Cardiac muscle cell (in vitro differentiated cells and primary cell): ENCODE results near the gene POU2AF3. TPM values are rescaled to one million over a fixed set of nuclear protein-coding genes. Genes with fewer than 3 reads are reported as not detected.

ENCODE experiments used
- DNase-seq, 2 donors: peaks; one replicate each; pipeline versions ENCODE4 v3.0.0 to v3.0.0-alpha.2; 2010 to 2017; ENCODE audit warnings: low read depth in 1 of 2, low spot score in 1 of 2
- H3K27ac ChIP-seq: fragments of 200-600 bp; sonication (generic); 2 replicates; pipeline ENCODE4 v1.5.1; 2016
- H3K27me3 ChIP-seq: fragments of 200-600 bp; sonication (generic); 2 replicates; pipeline ENCODE4 v1.6.0; 2016; ENCODE audit warnings: control low read depth
- H3K36me3 ChIP-seq: fragments of 200-600 bp; sonication (generic); 2 replicates; pipeline ENCODE4 v1.5.1; 2016; ENCODE audit warnings: control low read depth
- H3K4me1 ChIP-seq: fragments of 200-600 bp; sonication (generic); 2 replicates; pipeline ENCODE4 v1.8.1; 2017; ENCODE audit warnings: low read depth, mild to moderate bottlenecking, mixed run types
- H3K4me3 ChIP-seq: fragments of 200-600 bp; sonication (generic); 2 replicates; pipeline ENCODE4 v1.5.1; 2016; ENCODE audit warnings: mild to moderate bottlenecking
- H3K9me3 ChIP-seq: fragments of 200-600 bp; sonication (generic); 2 replicates; pipeline ENCODE4 v1.5.1; 2017; ENCODE audit warnings: low read depth, mild to moderate bottlenecking, control low read depth
- polyA plus RNA-seq: library from polyadenylated mRNA; unstranded; fragments of >200 nt; fragmentation: Nextera tagmentation; extraction: Ambion mirVana; gene quantifications from 2 replicates; pipeline ENCODE4 v1.2.1, GENCODE V29; 2016
- total RNA-seq: library from RNA; depleted of rRNA; stranded (reverse); fragments of >200 nt; gene quantifications from 2 replicates; pipeline ENCODE4 v1.2.3, GENCODE V29; 2016
- TF ChIP-seq, protein P1 (sequence below): IDR thresholded peaks from 2 replicates; pipeline ENCODE4 v1.5.1; 2012; ENCODE audit warnings: low read depth, mild to moderate bottlenecking, low read length

Gene POU2AF3, protein sequence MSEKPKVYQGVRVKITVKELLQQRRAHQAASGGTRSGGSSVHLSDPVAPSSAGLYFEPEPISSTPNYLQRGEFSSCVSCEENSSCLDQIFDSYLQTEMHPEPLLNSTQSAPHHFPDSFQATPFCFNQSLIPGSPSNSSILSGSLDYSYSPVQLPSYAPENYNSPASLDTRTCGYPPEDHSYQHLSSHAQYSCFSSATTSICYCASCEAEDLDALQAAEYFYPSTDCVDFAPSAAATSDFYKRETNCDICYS
- total RNA-seq (0.36 TPM in 1 of 2 replicates, not detected in the other), polyA plus RNA-seq (0.83 and 1.2 TPM in 2 replicates)

DNA sequence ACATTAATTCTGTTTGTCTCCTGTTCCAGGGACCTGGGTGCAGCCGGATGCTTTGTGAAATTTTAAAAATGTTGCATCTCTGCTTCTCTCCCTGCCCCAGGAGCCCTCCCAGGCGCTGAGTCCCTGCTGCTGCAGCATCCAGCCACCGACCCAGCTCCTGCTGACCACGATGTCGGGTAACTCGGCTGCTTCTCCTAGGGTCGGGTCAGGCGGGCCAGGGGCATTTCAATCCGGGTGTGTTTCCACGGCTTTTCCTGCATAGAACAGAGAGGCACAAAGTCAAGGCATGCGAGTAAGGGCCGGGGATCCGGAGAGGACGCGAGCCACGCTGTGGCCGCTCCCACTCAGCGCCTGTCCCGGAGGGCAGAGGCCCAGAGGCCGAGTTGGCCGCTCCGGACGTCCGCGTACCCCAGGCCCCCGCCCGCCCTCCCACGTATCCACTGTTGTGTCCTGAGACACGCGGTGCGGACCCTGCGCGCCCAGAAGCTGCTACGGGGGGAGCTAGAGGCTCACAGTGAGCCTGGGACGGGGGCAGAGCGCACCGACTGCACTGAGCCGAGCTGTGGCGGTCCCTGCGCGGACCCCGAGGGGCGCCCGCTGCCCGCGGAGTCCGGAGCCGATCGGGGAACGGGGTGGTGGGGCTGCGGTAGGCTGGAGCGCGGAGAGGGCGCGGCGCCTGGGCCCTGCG, at the start of gene POU2AF3:
POU2AF3 (plus strand) TSS at position 134 of the 688 bp plus-strand sequence; CDS start at position 170, 36 bp downstream.
- Histone ChIP-seq H3K4me3 (peak within 1 kb of the TSS; percentile 54), H3K36me3 (no peaks in the 10 kb centered on the region), H3K4me1 (no peaks in the 10 kb centered on the region), H3K27me3 (peaks cover 55% of the 10 kb centered on the region), H3K27ac (no peak within 1 kb of the TSS), H3K9me3 (no peaks in the 10 kb centered on the region)
- TF ChIP-seq, protein P1, sequence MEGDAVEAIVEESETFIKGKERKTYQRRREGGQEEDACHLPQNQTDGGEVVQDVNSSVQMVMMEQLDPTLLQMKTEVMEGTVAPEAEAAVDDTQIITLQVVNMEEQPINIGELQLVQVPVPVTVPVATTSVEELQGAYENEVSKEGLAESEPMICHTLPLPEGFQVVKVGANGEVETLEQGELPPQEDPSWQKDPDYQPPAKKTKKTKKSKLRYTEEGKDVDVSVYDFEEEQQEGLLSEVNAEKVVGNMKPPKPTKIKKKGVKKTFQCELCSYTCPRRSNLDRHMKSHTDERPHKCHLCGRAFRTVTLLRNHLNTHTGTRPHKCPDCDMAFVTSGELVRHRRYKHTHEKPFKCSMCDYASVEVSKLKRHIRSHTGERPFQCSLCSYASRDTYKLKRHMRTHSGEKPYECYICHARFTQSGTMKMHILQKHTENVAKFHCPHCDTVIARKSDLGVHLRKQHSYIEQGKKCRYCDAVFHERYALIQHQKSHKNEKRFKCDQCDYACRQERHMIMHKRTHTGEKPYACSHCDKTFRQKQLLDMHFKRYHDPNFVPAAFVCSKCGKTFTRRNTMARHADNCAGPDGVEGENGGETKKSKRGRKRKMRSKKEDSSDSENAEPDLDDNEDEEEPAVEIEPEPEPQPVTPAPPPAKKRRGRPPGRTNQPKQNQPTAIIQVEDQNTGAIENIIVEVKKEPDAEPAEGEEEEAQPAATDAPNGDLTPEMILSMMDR: no peak
- DNase-seq: peak in 1 of 2 donors; percentile 3

DNA sequence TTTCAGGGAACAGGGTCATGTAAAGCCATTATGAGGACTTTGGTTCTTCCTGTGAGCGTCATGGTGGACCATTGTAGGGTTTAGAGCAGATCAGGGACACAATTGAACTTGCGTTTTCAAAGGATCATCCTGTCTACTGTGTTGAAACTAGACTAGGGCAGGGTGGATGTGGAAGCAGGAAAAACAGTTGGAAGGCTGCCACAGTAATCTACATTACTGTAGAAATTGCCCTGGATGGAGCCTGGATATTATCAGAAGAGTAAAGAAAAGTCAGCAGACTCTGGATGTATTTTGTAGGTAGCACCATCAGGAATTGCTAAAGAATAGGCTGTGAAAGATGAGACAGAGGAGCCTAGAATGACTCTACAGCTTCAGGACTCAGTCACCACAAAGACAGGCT, 47.4 kb upstream of the POU2AF3 start:
- Histone ChIP-seq H3K4me1 (no peaks in the 10 kb centered on the region), H3K4me3 (no peak overlapping the region), H3K36me3 (no peaks in the 10 kb centered on the region), H3K27ac (no peak overlapping the region), H3K27me3 (no peaks in the 10 kb centered on the region), H3K9me3 (no peaks in the 10 kb centered on the region)
- TF ChIP-seq, protein P1: no peak
- peak in 1 of 2 donors; percentile 33 for DNase-seq

DNA sequence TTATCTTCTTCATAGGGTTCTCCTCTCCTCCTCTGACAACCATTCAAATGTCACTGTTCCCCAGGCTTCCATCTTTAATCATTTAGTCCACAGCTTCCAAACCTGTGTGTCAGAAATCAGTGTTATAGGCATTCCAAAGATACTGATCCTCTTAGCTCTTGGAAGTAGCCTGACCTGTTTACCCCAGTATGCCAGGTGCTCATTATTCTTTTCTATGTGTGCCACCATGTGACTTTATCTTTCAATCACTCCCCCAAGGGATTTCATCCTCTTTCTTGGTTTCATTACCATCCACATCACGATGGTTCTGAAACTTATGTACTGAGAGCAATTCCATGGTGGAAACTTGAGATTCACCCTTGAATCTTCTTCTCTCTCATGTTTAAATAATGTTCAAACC, 45.2 kb upstream of the POU2AF3 start:
- Histone ChIP-seq H3K9me3 (no peaks in the 10 kb centered on the region), H3K27me3 (no peaks in the 10 kb centered on the region), H3K4me3 (no peak overlapping the region), H3K36me3 (no peaks in the 10 kb centered on the region), H3K4me1 (peaks cover under 1% of the 10 kb centered on the region), H3K27ac (no peak overlapping the region)
- no peak for DNase-seq
- TF ChIP-seq, protein P1: no peak

DNA sequence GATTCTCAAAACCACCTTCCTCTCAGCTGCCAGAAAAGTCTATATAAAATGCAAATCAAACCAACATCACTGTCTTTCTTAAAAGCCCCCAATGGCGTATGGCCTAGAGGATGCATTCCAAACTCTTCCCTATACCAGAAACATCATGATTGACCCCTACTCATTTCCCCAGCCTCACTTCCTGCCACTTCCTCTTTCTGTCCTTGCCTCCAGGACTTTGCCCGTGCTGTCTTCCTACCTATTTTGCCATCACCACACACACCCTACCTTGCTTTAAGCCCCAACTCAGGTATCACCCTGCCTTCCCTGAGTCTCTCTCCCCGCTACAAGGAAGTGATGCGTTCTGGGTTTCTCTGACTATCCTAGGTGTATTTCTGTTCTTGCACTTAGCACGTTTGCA, 44.7 kb upstream of the POU2AF3 start:
- H3K27ac ChIP-seq: no peak overlapping the region
- DNase-seq: no peak
- no peak overlapping the region for H3K4me3 ChIP-seq
- H3K9me3 ChIP-seq: no peaks in the 10 kb centered on the region
- no peaks in the 10 kb centered on the region for H3K27me3 ChIP-seq
- no peaks in the 10 kb centered on the region for H3K36me3 ChIP-seq
- TF ChIP-seq, protein P1: no peak
- peaks cover 6% of the 10 kb centered on the region for H3K4me1 ChIP-seq

DNA sequence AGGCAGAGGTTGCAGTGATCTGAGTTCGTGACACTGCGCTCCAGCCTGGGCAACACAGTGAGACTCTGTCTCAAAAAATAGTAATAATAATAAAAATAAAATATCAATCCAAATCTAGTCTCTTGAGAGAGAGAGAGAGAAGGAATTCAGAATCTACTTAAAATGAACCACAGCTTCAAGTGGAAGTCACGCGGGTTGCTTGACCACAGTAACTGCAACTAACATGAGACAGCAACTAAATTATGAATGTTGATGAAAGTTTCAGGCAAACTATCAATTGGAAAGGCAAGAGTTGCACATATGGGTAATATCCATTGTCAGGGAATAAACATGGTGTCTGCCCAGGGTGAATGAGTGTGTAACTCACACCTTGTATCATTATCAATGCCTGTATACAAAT, 40.3 kb upstream of the POU2AF3 start:
- no peak for DNase-seq
- H3K27ac ChIP-seq: no peak overlapping the region
- no peaks in the 10 kb centered on the region for H3K9me3 ChIP-seq
- TF ChIP-seq, protein P1: no peak
- no peak overlapping the region for H3K4me3 ChIP-seq
- no peaks in the 10 kb centered on the region for H3K36me3 ChIP-seq
- peaks cover 9% of the 10 kb centered on the region for H3K4me1 ChIP-seq
- H3K27me3 ChIP-seq: peaks cover 6% of the 10 kb centered on the region
